Activated CD4-positive, alpha-beta memory T cell treated with anti-CD3 and anti-CD28 coated beads for 36 hours (primary cell): Measurements from ENCODE around the gene RIMBP3C. TPM values are rescaled to one million over a fixed set of nuclear protein-coding genes. Genes with fewer than 3 reads are reported as not detected.
"Not testable (repeated sequence)": the region's sequence is repeated elsewhere in the genome, so short reads cannot be mapped to it uniquely, and the experiment has no call there.

Source experiments
- CTCF ChIA-PET: fragments of 350-600 bp; sonication (Branson Sonifier 250); formaldehyde crosslinking; loops from one replicate; lab custom pipeline; 2021; ENCODE audit warnings: antibody characterized with exemption, inconsistent platforms; lab: Charles Lee
- POLR2A ChIA-PET: fragments of 350-600 bp; sonication (Branson Sonifier 250); formaldehyde crosslinking; loops from one replicate; lab custom pipeline; 2021; ENCODE audit warnings: antibody characterized with exemption; lab: Charles Lee
- DNase-seq: peaks from one replicate; pipeline ENCODE4 v3.0.0-alpha.2; 2020
- H3K27ac Mint-ChIP-seq: one replicate; pipeline ENCODE4 v1.8.0; 2021; ENCODE audit warnings: mixed read lengths
- H3K27me3 Mint-ChIP-seq: one replicate; pipeline ENCODE4 v1.8.0; 2021; ENCODE audit warnings: mixed read lengths
- H3K36me3 Mint-ChIP-seq: one replicate; pipeline ENCODE4 v1.8.0; 2021; ENCODE audit warnings: mixed read lengths
- H3K4me1 Mint-ChIP-seq: one replicate; pipeline ENCODE4 v1.8.0; 2021; ENCODE audit warnings: low read depth, mixed read lengths
- H3K4me3 Mint-ChIP-seq: one replicate; pipeline ENCODE4 v1.8.0; 2021; ENCODE audit warnings: mild to moderate bottlenecking, mixed read lengths
- H3K9me3 Mint-ChIP-seq: one replicate; pipeline ENCODE4 v1.8.0; 2021; ENCODE audit warnings: mixed read lengths
- intact Hi-C: fragments of 100-400 bp; cut with micrococcal nuclease; formaldehyde crosslinking; loops from one replicate; pipeline ENCODE4 v1.15.1; 2023
- total RNA-seq, 2 experiments: library from RNA; stranded (reverse); gene quantifications; one replicate each; pipeline ENCODE4 v1.2.3, GENCODE V29; 2021

RIMBP3C gene
- total RNA-seq, 2 experiments from 2014 or later = 0.46 TPM; not detected in 1

- H3K27ac Mint-ChIP-seq, H3K27me3 Mint-ChIP-seq, intact Hi-C loops, H3K4me1 Mint-ChIP-seq, POLR2A ChIA-PET, H3K36me3 Mint-ChIP-seq, DNase-seq, H3K4me3 Mint-ChIP-seq, H3K9me3 Mint-ChIP-seq, CTCF ChIA-PET: not testable (repeated sequence)
Observed at GRCh38 chr22:21549558-21549957, 1.7 kb downstream of the RIMBP3C start.

- H3K27ac Mint-ChIP-seq, intact Hi-C loops, POLR2A ChIA-PET, H3K4me1 Mint-ChIP-seq, H3K36me3 Mint-ChIP-seq, DNase-seq, H3K27me3 Mint-ChIP-seq, CTCF ChIA-PET, H3K9me3 Mint-ChIP-seq, H3K4me3 Mint-ChIP-seq: not testable (repeated sequence)
Observed at GRCh38 chr22:21544432-21545322, 6.6 kb downstream of the RIMBP3C start.

- CTCF ChIA-PET, H3K9me3 Mint-ChIP-seq, intact Hi-C loops, H3K4me1 Mint-ChIP-seq, H3K4me3 Mint-ChIP-seq, H3K36me3 Mint-ChIP-seq, DNase-seq, H3K27me3 Mint-ChIP-seq, POLR2A ChIA-PET, H3K27ac Mint-ChIP-seq: not testable (repeated sequence)
Observed at GRCh38 chr22:21539862-21540261, 11.4 kb downstream of the RIMBP3C start.

GRCh38 chr22:21532863-21533648, 18.2 kb downstream of the RIMBP3C start:
- H3K36me3 Mint-ChIP-seq, H3K27ac Mint-ChIP-seq, H3K27me3 Mint-ChIP-seq, DNase-seq, intact Hi-C loops, H3K4me1 Mint-ChIP-seq, POLR2A ChIA-PET, CTCF ChIA-PET, H3K9me3 Mint-ChIP-seq, H3K4me3 Mint-ChIP-seq: not testable (repeated sequence)

- CTCF ChIA-PET, H3K27ac Mint-ChIP-seq, POLR2A ChIA-PET, DNase-seq, H3K4me1 Mint-ChIP-seq, intact Hi-C loops, H3K4me3 Mint-ChIP-seq, H3K36me3 Mint-ChIP-seq, H3K27me3 Mint-ChIP-seq, H3K9me3 Mint-ChIP-seq: not testable (repeated sequence)
Observed at GRCh38 chr22:21531525-21531924, 19.7 kb downstream of the RIMBP3C start.

GRCh38 chr22:21526705-21527500, 24.4 kb downstream of the RIMBP3C start:
- CTCF ChIA-PET, H3K4me1 Mint-ChIP-seq, H3K9me3 Mint-ChIP-seq, DNase-seq, POLR2A ChIA-PET, H3K36me3 Mint-ChIP-seq, H3K27ac Mint-ChIP-seq, intact Hi-C loops, H3K4me3 Mint-ChIP-seq, H3K27me3 Mint-ChIP-seq: not testable (repeated sequence)

GRCh38 chr22:21516970-21517764, 34.1 kb downstream of the RIMBP3C start:
- H3K27me3 Mint-ChIP-seq, POLR2A ChIA-PET, H3K9me3 Mint-ChIP-seq, DNase-seq, H3K4me3 Mint-ChIP-seq, H3K36me3 Mint-ChIP-seq, CTCF ChIA-PET, intact Hi-C loops, H3K27ac Mint-ChIP-seq, H3K4me1 Mint-ChIP-seq: not testable (repeated sequence)

- H3K27ac Mint-ChIP-seq, CTCF ChIA-PET, DNase-seq, H3K9me3 Mint-ChIP-seq, H3K36me3 Mint-ChIP-seq, H3K4me1 Mint-ChIP-seq, H3K27me3 Mint-ChIP-seq, H3K4me3 Mint-ChIP-seq, POLR2A ChIA-PET, intact Hi-C loops: not testable (repeated sequence)
Observed at GRCh38 chr22:21516522-21516921, 34.7 kb downstream of the RIMBP3C start.

- H3K4me3 Mint-ChIP-seq, H3K9me3 Mint-ChIP-seq, POLR2A ChIA-PET, H3K4me1 Mint-ChIP-seq, CTCF ChIA-PET, H3K27ac Mint-ChIP-seq, H3K27me3 Mint-ChIP-seq, H3K36me3 Mint-ChIP-seq, intact Hi-C loops, DNase-seq: not testable (repeated sequence)
Observed at GRCh38 chr22:21515234-21515633, 36.0 kb downstream of the RIMBP3C start.

GRCh38 chr22:21514117-21514516, 37.1 kb downstream of the RIMBP3C start:
- DNase-seq, H3K36me3 Mint-ChIP-seq, H3K27ac Mint-ChIP-seq, H3K9me3 Mint-ChIP-seq, H3K4me1 Mint-ChIP-seq, H3K27me3 Mint-ChIP-seq, H3K4me3 Mint-ChIP-seq, POLR2A ChIA-PET, intact Hi-C loops, CTCF ChIA-PET: not testable (repeated sequence)

GRCh38 chr22:21512022-21512421, 39.2 kb downstream of the RIMBP3C start:
- H3K4me1 Mint-ChIP-seq, H3K9me3 Mint-ChIP-seq, H3K27me3 Mint-ChIP-seq, intact Hi-C loops, CTCF ChIA-PET, DNase-seq, POLR2A ChIA-PET, H3K36me3 Mint-ChIP-seq, H3K4me3 Mint-ChIP-seq, H3K27ac Mint-ChIP-seq: not testable (repeated sequence)
